Measurements from ENCODE around the gene RNASEH2A.
A peak's percentile ranks its signal among the peaks of the same experiment; 100 is the strongest.

Gene RNASEH2A

GRCh38 chr19:12806242-12807081, at the start of gene RNASEH2A:
Gene RNASEH2A, plus strand, starts transcription at chr19:12806584. Its CDS starts 90 bp downstream, at chr19:12806674.
- peak; percentile 92 for DNase-seq (ENCODE audit: low spot score)

- peak; percentile 72 for DNase-seq (ENCODE audit: low spot score)
Measured at GRCh38 chr19:12757544-12758274, 48.7 kb upstream of the RNASEH2A start.

DNA sequence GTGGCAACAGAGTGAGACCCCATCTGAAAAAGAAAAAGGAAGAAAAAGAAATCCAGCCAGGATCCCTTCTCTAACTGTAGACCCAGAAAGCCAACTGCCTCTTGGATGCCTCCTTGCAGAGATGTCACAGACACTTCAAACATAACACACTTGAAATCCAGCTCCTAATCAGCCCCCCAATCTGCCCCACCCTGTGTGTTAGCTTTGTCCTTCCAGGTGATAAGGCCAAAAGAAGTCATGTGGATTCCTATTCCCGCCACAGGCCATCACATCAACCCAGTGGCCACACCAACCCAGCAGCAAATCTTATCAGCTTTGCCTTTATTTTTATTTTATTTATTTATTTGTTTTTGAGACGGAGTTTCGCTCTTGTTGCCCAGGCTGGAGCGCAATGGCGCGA, 46.7 kb upstream of the RNASEH2A start:
- no peak for DNase-seq (ENCODE audit: low spot score)

DNA sequence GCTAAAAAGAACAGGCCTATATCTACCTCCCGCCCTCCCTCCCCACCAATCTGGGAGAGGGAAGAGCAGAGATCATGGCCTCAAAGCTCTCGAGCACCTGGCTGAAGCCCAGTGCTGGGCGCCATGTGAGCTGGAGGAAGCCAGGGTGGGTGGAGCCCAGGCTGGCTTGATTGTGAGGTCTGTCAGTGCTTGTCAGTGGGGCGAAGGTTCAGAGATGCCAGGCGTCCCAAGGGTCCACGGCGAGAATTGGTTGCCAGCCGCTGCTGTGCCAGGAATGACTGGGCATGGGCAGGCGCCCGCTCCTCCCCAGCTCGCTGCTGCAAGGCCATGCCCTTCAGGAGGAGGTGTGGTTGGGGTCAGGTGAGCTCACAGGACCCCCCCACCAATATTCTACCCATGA, 43.3 kb upstream of the RNASEH2A start:
- DNase-seq (ENCODE audit: low spot score): no peak

- DNase-seq (ENCODE audit: low spot score): no peak
Measured at GRCh38 chr19:12764698-12765097, 41.7 kb upstream of the RNASEH2A start.

GRCh38 chr19:12766051-12766521, 40.3 kb upstream of the RNASEH2A start:
- peak; percentile 77 for DNase-seq (ENCODE audit: low spot score)

DNA sequence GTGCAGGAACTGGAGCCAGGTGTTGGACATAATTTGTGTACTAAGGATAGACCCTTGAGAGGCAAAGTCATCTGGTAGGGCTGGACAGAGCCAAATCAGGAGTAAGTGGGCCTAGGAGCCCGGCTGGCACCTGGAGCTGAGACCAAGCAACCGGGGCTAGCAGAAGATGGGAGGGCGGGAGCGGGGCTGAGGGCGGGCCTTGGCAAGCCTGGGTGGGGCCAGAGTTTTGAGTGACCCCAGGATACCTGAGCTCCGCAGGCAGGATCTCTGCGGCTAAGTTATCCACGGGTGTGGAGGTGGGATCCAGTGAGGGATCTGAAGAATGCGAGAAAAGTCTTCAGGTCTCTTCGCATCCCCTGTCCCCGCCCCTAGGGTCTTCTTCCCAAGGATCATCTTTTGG, 39.2 kb upstream of the RNASEH2A start:
- no peak for DNase-seq (ENCODE audit: low spot score)

- no peak for DNase-seq (ENCODE audit: low spot score)
Measured at GRCh38 chr19:12767666-12768065, 38.7 kb upstream of the RNASEH2A start.

GRCh38 chr19:12769689-12770088, 36.7 kb upstream of the RNASEH2A start:
- no peak for DNase-seq (ENCODE audit: low spot score)

- no peak for DNase-seq (ENCODE audit: low spot score)
Measured at GRCh38 chr19:12770922-12771321, 35.5 kb upstream of the RNASEH2A start.

- no peak for DNase-seq (ENCODE audit: low spot score)
Measured at GRCh38 chr19:12772323-12772722, 34.1 kb upstream of the RNASEH2A start.

GRCh38 chr19:12773571-12773970, 32.8 kb upstream of the RNASEH2A start:
- DNase-seq (ENCODE audit: low spot score): no peak

GRCh38 chr19:12774588-12775555, 31.5 kb upstream of the RNASEH2A start, which contains the start of gene HOOK2:
Gene HOOK2, minus strand, starts transcription at chr19:12775552. Its CDS starts 103 bp downstream, at chr19:12775449.
- no peak for DNase-seq (ENCODE audit: low spot score)

DNA sequence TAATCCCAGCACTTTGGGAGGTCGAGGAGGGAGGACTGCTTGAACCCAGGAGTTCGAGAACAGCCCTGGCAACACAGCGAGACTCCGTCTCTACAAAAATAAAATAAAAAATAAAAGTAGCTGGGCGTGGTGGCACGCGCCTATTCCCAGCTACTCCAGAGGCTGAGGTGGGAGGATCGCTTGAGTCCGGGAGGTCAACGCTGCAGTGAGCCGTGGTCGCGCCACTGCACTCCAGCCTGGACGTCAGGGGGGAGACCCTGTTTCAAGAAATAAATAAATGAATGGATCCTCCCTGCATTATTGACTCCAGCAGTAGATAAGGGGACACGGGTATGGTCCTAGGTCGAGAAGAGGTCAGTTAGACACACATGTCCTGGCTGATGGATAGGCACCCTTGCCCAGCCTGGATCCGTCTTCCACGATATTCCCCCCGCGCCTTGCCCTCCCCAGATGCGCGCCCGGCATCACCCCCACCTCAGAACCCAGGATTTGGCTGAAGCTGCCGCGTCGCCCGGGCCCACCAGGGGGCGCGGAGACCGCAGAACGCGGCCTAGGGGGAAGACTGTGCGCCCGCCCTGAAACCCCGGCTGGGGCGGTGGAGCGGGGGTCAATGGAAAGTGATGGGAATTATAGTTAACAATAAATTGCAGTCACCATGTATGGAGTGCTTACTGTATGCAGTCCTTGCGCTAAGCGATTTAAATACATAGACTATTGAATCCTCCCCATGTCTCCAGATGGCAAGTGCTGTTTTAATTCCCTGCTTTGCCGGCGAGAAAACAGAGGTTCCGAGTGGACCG, 29.0 kb upstream of the RNASEH2A start:
- DNase-seq (ENCODE audit: low spot score): peak; percentile 76

- DNase-seq (ENCODE audit: low spot score): peak; percentile 73
Measured at GRCh38 chr19:12778017-12778904, 28.1 kb upstream of the RNASEH2A start.

DNA sequence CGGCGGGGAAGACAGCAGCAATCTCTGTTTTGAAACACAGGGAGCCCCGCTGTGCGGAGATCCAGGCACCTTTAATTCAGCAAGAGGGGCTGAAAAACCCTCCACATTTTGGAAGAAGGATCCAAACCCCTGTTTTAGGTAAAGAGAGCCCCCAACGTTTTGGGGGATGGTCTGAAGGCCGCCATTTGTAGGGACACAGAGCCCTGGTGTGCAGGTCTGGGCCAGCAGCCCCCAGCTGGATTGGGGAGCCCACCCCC, 27.6 kb upstream of the RNASEH2A start:
- no peak for DNase-seq (ENCODE audit: low spot score)

GRCh38 chr19:12779162-12779993, 27.0 kb upstream of the RNASEH2A start:
- DNase-seq (ENCODE audit: low spot score): peak; percentile 61

DNA sequence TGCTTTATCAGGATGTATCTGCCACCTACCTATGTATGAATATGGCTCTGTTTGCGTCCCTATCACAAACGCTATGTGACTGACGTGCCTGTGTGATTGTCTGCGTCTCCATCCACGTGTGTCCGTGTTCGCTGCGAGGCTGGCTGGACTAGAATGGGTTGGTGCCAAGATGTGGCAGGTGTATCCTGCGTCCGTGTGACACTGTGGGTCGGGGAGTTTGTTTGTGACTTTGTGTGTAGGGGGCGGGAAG, 24.3 kb upstream of the RNASEH2A start:
- DNase-seq (ENCODE audit: low spot score): no peak

GRCh38 chr19:12782424-12783290, 23.7 kb upstream of the RNASEH2A start:
- peak; percentile 85 for DNase-seq (ENCODE audit: low spot score)

Data from kidney capillary endothelial cell (primary cell).